Stimulated activated CD4-positive, alpha-beta T cell treated with anti-CD3 and anti-CD28 coated beads, Interleukin-4, amount 100 ng/mL, for 4 hours (primary cell): ENCODE measurements around the gene PLB1.
"Not testable (repeated sequence)": the region's sequence is repeated elsewhere in the genome, so short reads cannot be mapped to it uniquely, and the experiment has no call there.

ENCODE experiments used
- DNase-seq, 2 experiments: peaks; one replicate each; pipeline ENCODE4 v3.0.0-alpha.2; 2020

PLB1 gene

DNA sequence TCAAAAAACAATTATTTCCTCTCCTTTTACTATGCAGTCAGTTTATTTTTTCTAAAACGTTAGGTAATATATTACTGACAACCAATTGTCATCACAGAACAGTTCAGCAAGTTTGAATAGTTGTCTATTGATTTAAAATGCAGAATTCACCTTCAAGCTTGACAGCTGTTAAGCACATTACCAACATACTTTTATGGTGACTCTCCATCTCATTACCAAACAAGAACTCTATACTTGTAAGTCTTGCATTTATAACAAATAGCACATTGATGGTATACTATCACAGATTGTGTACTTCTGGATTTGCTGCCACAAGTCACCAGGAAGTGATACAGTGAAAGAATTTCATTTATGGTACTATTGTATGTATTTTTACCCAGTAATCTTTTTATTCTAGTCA is 156.4 kb downstream of the PLB1 start:
- DNase-seq, result no peak

DNA sequence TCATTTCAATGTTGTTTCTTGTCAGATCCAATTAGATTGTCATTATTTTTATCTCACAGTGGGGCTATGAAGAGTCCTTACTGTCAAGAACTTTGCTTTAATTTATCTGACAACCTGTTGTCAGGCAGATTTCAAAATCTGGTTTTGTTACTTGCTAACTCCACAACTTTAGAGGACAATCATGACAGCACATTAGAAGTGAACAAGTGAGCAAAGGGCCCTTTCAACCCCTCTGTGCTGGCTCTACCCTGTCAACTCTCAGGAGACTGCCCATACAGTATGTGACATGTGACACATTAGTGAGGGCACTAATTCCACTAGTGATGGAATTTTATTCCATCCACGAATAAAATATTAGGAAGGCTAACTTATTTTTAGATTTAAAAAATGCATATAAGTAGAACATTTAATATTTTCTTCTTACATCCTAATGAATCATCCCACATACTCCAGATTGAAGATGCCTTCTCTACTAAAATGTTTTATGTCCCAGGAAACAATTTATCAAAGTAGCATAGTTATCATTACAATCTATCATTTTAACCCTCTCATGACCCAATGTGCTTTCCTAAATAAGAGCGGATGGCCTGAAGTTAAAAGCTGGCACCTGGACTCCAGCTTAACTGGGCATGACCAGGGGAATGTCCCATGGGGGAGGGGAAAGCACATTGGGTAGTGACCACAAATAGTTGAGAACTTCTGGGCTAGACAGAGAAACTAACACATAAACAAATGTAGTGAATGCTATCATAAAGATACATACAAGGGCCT is 158.2 kb downstream of the PLB1 start:
- DNase-seq, result no peak

DNA sequence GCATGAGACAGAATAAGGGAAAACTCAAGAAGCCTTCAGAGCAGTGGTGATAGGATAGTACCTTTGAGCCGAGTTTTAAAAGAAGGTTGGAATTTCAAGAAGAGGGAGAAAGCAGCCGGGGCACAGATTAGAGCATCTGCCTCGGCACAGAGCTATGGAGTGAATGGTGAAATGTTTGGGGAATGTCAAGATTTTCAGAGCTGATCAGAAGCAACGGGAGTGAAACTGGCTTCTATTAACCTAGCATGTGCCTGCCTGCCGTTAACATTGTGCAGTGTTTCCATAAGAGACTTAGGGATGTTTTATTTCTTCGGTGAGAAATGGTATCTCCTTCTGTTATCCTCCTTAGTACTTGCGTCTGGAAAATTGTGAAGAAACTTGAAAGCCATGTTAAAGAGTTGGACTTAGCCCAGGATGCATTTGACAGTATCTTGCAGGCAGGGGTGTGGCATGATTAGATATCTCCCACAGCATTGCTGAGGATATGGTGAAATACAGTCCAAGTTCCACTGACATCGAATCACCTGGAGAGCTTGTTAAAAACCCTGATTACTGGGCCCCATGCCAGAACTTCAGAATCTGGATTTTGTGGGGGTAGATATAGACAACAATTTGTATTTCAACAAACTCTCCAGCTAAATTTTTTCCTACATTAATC is 158.9 kb downstream of the PLB1 start:
- no peak for DNase-seq

DNA sequence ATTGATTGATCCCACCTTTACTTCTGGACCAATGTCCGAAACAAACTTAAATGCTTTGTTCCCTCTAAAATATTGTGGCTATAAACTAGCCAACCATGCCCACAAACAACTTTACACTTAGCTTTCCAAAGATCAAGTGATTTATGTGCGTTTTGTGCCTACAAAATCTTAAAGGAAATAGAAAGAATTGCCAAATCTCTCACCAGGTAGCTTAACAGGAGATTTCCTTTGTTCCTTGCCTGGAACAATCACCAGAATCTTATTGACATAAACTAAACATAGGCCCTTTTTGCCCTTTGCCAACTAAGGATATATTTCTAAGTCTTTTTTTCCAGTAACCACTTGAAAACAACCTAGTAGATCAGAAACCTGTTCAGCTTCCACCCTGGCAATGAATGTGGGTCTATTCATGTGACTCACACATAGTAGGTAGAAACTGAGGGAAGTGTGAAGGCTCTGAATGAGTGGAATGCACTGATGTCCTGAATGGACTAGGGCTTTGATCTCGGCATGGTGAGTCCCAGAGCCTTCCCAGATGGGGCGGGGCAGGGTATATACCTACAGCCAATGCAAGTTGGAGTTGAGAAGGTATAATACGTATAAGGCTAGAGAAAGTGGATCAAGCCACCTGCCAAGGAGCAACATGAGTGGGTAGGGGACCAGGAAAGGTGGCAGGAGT is 161.2 kb downstream of the PLB1 start:
- no peak for DNase-seq

DNA sequence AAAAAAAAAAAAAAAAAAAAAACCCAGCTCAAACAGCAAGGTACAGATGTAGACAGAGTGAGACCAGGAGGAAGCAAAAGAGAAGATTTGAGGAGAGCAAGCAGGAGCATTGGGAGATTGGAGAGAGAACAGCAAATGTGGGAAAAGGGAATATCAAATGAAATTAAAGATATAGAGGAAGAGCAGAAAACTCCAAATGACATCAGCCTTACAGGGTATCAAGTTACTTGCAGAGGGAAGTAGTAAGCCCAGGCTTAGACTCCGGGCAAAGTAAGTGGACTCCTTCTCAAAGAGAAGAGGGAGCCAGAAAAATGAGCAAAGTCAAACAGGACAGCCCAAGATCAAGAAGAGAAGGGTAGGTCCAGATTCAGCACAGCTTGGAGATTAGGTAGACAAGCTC is 162.5 kb downstream of the PLB1 start:
- no peak for DNase-seq

DNA sequence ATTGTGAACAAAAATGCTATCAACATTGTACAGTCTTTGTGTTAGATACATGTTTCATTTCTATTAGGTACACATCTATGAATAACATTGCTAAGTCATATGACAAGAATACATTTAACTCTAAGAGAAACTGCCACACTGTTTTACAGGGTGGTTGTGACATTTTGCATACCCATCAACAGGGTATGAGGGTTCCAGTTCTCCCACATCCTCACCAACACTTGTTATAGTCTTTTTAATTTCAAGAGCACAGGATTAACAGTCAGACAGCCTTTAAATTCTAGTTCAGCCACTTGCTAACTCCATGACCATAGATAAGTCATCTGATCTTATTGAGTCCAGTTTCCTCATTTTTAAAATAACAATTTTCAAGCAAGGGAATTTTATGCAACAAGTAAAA is 163.3 kb downstream of the PLB1 start:
- DNase-seq, result no peak

DNA sequence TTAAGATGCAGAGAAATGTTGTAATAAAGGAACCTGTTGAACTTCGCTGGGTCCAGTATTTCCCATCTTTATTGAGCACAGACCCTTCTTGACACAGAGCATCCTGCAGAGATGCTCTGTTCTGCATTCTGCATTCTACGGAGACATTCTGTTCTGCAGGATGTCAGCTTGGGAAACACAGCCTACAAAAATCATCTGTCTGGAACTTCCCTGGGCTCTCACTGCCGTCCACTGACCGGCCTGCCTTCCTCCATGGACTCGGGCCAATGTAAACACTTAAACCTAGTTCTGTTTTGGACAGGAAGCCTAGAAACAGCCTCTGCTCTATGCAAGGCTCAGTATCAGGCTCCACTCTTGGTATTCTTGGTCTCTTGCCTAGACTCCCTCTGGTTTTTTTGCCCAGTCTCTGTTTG is 165.7 kb downstream of the PLB1 start:
- DNase-seq, result no peak

DNA sequence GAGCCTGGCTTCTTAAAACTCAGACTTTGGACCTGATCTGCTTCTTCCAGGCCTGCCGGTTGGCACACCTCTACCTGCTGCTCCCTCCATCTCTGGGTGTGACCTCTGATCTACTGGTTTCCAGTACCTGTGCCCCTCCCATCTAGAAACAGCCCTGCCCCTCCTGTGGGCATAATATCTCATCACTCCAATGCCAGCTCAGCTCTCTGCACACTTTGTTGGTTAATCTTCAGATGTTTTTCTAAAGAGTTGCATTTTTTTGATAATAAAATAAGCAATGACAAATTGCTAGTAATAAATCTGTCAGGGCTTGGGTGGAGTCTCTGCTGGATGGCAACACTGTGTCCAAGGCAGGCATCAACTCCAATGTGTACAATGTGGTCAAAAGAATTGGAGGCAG is 166.2 kb downstream of the PLB1 start:
- no peak for DNase-seq

DNA sequence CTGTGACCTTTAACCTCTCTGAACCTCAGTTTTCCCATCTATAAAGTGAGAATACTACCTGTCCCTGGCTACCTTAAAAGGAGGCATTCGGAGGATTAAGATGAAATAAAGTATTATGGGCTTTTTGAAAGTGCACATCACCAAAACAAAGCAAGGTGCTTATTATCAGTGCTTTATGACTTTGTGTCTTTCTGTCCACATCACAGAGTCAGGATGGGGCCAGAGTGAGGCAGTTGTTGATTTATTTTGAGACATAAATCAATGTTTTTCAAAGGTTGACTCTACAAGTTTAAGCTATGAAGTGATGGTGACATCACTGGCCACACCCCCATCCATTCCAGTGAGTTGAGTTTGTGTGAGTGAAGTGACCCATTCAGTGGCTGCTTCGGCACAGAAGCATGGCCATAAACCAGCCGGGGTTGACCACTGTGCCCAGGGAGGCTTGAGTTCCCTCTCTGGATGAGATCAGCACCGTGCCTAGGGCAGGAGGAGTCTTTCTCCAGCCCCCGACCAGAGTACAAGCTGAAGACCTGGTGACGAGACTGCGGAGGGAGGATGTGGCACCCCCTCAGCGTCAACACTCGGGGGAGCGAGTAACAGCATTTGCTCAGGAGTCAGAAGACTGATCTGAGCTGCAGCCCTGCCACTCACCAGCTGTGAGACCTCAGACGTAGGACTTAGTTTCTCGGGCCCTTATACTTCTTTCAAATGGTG is 166.8 kb downstream of the PLB1 start:
- no peak for DNase-seq

DNA sequence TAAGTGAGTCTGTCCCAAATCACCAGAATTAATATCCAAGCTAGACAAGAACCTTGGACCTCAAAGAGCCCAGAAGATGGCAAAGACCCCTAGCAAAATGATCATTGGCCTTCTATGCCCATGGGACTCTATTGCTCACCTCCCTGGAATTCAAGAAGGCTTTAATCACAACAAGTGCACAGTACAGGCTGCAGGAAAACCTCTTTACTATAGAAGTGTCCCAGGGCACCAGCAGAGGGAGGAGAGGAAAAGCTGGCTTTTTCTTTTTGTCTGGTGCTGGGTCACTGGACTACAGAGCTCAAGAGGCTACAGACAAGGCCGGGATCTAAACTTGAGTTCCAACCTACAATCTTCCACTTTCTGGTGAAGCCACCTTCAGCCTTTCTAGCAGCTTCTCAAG is 167.5 kb downstream of the PLB1 start:
- no peak for DNase-seq

DNA sequence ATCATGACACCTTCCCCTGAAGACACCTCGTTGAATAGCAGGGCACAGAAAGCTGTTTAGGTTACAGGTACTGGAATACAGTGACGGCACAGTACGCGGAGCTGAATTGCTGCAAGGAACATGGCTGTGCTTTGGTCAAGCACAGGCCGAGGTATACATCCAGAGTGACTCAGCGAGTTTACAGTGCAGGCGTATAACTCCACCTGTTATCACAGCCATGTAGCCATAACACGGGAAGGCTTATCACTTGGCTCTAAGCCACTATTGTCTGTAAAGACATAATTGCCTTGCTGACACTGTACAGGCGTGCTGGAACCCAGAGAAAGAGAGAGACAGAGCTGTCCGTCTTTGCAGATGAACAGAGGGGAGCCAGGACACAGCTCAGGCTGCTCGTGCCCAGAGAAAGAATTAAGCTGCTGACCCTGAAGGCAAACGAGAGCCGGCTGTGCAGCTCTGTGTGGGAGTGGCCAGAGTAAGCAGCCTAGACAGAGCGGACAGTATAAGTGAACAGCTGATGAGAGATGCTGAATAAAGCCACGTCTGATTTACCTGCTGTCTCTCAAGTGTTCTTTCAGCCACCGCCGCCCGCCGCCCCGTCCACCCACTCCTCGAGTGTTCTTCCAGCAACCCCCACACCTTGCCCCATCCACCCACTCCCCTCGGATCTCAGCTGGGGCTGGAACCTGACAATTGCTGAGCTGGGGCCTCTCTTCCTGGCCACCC is 168.4 kb downstream of the PLB1 start:
- DNase-seq, result no peak

DNA sequence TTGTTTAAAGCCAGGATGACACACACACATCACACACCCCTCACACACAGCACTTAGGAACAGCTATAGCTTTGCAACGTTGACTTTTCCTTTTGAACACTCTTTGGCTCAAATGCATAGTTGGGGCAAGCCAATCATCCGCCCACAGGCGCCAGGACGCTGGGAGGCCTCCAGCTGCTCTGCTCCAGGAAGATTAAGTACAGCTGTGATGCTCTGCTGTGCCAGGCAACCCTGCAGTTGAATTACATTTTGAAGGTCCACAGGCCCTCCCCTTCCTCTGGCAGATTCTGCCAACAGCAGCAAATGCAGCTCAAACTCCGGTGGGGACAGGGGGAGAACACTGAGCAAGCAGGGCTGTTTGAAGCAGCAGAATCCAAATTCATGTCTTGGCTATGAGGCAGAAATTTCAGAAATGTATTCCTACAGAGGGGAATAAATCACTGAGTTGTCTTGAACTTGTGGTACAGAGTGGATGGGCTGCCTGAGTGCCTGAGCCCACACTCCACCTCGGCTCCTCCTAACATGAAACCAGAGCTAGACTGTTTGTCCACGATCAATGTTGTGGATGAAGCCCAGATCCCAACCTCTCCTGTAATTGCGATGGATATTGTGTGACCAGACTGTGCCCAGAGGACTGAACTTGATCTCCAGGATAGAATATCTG is 169.3 kb downstream of the PLB1 start:
- DNase-seq, result no peak

DNA sequence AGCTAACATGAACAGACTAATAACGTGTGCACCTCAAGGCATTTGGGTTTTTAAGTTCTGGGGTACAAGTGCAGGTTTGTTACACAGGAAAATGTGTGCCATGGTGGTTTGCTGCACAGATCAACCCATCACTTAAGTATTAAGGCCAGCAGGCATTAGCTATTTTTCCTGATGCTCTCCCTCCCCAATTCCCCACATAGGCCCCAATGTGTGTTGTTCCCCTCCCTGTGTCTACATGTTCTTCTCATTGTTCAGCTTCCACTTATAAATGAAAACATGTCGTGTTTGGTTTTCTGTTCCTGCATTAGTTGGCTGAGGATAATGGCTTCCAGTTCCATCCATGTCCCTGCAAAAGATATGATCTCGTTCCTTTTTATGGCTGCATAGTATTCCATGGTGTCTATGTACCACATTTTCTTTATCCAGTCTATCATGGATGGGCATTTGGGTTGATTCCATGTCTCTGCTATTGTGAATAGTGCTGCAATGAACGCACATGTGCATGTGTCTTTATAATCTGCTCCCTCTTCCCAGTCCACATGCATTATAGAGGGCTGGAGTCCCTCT is 170.0 kb downstream of the PLB1 start:
- DNase-seq, result not testable (repeated sequence)

DNA sequence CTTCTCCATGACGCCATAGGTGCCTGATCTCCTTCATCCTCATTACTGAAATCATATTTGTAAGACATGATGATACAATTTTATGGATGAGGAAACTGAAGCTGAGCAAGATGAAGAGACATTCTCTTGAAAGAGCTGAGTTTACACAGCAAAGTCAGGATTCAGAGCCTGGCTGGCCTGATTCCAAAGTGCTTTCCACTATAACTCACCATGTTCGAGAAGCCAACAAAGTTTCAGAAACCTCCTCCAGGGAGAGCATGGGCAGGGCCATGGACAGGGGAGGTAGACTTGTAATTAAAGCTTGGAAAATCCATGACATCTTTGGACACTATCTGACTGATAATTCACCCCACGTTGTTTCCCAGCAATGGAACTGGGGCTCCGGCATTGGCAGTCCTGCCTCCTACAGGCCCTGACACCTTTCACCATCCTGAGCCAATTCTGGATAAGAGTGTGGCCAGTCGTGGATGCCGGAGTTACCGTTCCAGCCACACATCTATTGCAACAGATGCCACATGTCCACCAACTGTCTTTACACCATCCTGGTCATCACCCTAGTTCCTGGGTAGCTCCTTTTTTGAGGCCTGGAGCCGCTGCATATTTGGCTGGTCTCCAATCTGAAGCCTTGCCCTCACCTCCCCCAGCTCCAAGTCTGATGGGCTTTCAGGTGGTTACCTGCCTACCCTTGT is 170.8 kb downstream of the PLB1 start:
- DNase-seq, result no peak

DNA sequence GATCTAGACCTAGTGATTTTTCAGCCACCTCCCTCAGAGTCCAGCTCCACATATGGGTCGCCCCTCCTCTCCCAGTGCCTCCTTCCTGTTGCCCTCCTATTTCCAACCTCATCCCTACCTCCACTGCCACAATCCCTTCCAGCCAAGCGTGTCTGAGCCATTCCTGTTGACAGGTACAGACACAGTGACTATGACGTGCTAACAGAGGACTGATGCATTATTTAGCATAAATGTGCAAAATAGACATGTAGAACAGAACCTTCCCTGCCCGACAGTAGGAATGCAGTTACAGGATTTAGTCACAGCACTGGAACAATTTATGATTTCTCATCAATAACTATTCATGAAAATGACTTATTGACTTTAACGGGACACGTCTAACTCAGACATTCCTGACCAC is 171.4 kb downstream of the PLB1 start:
- DNase-seq, result no peak

DNA sequence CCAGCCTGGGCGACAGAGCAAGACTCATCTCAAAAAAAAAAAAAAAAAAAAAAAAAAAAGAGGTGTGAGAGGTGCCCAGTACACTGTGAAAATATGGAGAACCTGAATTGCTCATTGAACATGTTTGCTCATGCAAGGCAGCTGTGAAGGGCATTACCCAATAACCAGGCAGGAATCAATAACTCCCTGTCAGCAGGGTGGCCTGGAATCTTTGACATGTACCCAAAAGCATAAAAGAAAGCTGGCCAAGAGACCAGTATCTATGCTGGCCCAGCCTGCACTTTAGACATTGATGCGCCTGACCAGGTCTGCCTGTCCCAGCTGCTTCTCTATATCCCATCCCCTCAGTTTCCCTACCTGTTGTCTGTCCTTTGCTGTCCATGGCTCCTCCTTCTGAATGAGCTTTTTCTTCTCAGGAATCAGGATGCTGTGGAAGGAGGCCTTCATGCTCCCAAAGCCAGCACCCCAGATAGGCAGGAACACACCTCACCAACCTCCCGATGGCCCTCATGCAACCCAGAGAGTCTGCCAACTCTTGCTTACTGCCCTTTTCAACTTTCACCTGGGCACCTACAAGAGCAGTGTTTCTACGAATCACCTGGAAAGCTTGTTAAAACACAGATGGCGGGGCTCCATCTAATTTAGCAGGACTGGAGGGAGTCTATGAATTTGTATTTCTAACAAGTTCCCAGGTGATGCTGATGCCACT is 172.4 kb downstream of the PLB1 start:
- no peak for DNase-seq

DNA sequence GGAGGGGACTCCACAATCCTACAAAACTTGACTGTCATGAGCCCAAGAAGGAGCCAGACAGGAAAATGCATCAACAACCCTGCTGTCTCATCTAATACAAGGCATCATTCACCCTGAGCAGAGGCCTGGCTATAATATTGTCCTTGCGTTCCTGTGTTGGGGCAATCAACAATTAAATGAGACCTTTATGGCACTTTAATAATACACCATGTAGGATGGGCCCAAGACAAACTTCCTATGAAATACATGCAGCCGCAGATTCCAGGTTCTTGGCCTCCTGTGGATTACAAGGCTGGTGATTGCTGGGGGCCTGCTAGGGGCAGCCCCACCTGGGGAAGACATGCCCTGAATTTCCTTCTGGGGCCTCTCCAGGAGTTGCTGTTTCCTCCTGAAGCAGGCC is 173.0 kb downstream of the PLB1 start:
- DNase-seq, result no peak

DNA sequence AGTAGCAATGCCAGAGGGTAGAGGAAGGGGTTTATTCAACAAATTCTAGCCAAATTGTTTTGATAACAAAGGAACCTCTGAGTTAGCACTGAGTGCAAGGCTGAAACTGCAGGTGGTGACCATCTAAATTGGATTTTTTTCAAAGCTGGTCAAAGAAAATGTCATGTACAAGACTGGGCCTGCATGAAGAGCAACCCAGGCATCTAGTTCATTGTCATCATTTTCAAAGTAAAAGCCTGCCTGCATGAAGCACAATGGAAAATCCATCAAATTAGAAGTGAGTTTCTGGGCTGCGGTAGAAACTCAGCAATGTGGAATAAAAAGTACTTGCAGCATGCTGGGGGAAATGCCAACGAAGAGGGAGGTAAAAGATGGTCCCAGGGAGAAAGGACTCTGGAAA is 175.0 kb downstream of the PLB1 start:
- DNase-seq, result no peak

DNA sequence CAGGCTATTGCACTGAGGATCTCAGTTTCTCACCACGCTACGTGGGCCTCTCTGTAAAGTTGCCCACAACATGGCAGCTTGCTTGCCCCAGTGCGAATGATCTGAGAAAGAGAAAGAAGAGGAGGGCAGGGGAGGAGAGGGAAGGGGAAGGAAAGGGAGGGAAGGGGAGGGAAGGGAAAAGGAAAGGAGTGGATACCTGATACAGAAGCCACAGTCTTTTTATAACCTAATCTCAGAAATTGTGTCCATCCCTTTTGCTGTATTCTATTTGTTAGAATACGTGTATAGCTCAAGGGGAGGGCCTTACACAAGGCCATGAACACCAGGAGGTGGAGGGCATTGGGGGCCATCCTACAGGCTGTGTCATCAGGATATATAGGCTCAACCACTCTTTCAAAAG is 177.5 kb downstream of the PLB1 start:
- no peak for DNase-seq

DNA sequence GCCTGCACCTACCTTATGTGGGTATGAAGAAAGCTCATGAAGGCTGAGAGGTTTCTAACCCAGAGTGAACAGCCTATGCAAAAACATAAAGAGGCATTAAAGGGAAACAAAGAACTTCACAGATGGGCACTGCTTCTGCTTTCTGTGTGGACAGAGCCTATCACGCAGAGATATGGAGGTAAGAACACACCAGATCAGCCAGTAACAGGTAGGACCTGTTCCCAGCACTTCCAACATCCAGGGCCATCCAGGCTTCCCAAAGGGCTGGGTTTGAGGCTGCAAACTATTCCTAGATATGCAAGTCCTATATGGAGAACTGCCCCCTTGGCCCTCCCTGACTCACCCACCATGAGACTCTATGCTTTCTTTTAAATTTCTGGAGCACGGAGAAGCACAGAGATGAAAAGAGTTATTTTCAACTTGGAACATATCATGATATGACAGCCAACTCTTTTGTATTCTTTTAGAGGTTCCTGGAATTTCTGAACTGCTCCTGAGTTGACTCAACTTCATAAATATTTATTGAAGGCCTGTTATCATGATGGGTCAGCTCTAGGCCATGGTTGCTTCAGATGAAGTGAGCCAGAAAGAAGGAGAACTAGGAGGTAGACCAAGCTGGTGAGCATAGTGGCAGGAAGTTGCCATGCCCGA is 178.3 kb downstream of the PLB1 start:
- DNase-seq, result no peak
